Breast epithelium (tissue), 4 donors: ENCODE measurements around the gene ATG10. TPM values are rescaled to one million over a fixed set of nuclear protein-coding genes. Genes with fewer than 3 reads are reported as not detected.
A peak's percentile ranks its signal among the peaks of the same experiment; 100 is the strongest.
"Not testable (repeated sequence)": the region's sequence is repeated elsewhere in the genome, so short reads cannot be mapped to it uniquely, and the experiment has no call there.

ENCODE experiments used
- DNase-seq, 2 donors: peaks; one replicate each; pipeline ENCODE4 v3.0.0-alpha.2; 2019; ENCODE audit warnings: low spot score in 2 of 2
- H3K27ac ChIP-seq, 2 donors: fragments of 200-600 bp; sonication (generic) in 1 of 2; one replicate each; pipeline ENCODE4 v1.5.1; 2016 to 2019; ENCODE audit warnings: mild to moderate bottlenecking in 1 of 2
- H3K27me3 ChIP-seq, 2 donors: fragments of 200-600 bp; sonication (generic) in 1 of 2; one replicate each; pipeline versions ENCODE4 v1.5.1 to v1.6.0; 2017 to 2019; ENCODE audit warnings: control low read depth in 1 of 2, mild to moderate bottlenecking in 1 of 2
- H3K36me3 ChIP-seq: fragments of 200-600 bp; one replicate; pipeline ENCODE4 v1.5.1; 2019
- H3K4me1 ChIP-seq, 2 donors: fragments of 200-600 bp; sonication (generic); one replicate each; pipeline ENCODE4 v1.5.1; 2016 to 2019; ENCODE audit warnings: control low read depth in 1 of 2
- H3K4me3 ChIP-seq, 3 donors: fragments of 200-600 bp; sonication (generic); 1 replicate in 2 of 3; 2 replicates in 1 of 3; pipeline ENCODE4 v1.5.1; 2016 to 2019; ENCODE audit warnings: mild to moderate bottlenecking in 3 of 3, moderate library complexity in 2 of 3
- H3K9me3 ChIP-seq, 2 donors: fragments of 200-600 bp; sonication (generic) in 1 of 2; one replicate each; pipeline ENCODE4 v1.5.1; 2016 to 2019; ENCODE audit warnings: control low read depth in 1 of 2
- CTCF ChIP-seq, 3 donors: fragments of 450-650 bp; IDR thresholded peaks; one replicate each; pipeline ENCODE4 v1.5.1; 2016 to 2017; ENCODE audit warnings: antibody characterized with exemption in 3 of 3, mild to moderate bottlenecking in 3 of 3, moderate library complexity in 3 of 3
- POLR2A ChIP-seq: fragments of 450-650 bp; IDR thresholded peaks from one replicate; pipeline ENCODE4 v1.6.1; 2016; ENCODE audit warnings: antibody characterized with exemption, mild to moderate bottlenecking, moderate library complexity
- POLR2AphosphoS5 ChIP-seq, 3 donors: sonication (generic); formaldehyde crosslinking; IDR thresholded peaks; one replicate each; pipeline ENCODE4 v1.6.1; 2017; ENCODE audit warnings: antibody characterized with exemption in 3 of 3
- intact Hi-C: fragments of 100-400 bp; cut with DNase I; formaldehyde crosslinking; loops from one replicate; pipeline ENCODE4 v1.15.1; 2023; ENCODE audit warnings: low total_unique reads
- total RNA-seq, 3 donors: library from RNA; depleted of rRNA; stranded (reverse); fragments of >200 nt; gene quantifications; one replicate each; pipeline ENCODE4 v1.1.0, GENCODE V29; 2016

The ATG10 gene
- total RNA-seq, 3 donors from 2014 or later: 5.2 to 9.2 (median 6.6) TPM

- Histone ChIP-seq H3K27me3 (no peaks in the 10 kb centered on the region), H3K9me3 (no peaks in the 10 kb centered on the region), H3K4me3 (no peak overlapping the region), H3K4me1 (no peaks in the 10 kb centered on the region), H3K36me3 (no peaks in the 10 kb centered on the region), H3K27ac (no peak overlapping the region)
- TF ChIP-seq POLR2A (no peak), POLR2AphosphoS5 (IDR thresholded peaks at IDR 0.05) (no peak), CTCF (IDR thresholded peaks at IDR 0.05) (no peak)
- DNase-seq: no peak
- intact Hi-C loops: no loop called here
Observed at GRCh38 chr5:82105457-82105856, 133.6 kb downstream of the ATG10 start.

GRCh38 chr5:82106207-82106606, 134.4 kb downstream of the ATG10 start:
- H3K4me3 ChIP-seq: no peak overlapping the region
- no peak for TF ChIP-seq POLR2AphosphoS5 (IDR thresholded peaks at IDR 0.05)
- TF ChIP-seq CTCF (IDR thresholded peaks at IDR 0.05): no peak
- TF ChIP-seq POLR2A: no peak
- peak overlapping the region in 1 of 2 donors; percentile 35 for H3K27ac ChIP-seq
- H3K36me3 ChIP-seq: no peaks in the 10 kb centered on the region
- intact Hi-C loops: no loop called here
- DNase-seq: no peak
- H3K9me3 ChIP-seq: no peaks in the 10 kb centered on the region
- H3K27me3 ChIP-seq: no peaks in the 10 kb centered on the region
- H3K4me1 ChIP-seq: no peaks in the 10 kb centered on the region

GRCh38 chr5:82106756-82107155, 134.9 kb downstream of the ATG10 start:
- intact Hi-C loops: no loop called here
- Histone ChIP-seq H3K36me3 (no peaks in the 10 kb centered on the region), H3K27me3 (no peaks in the 10 kb centered on the region), H3K9me3 (no peaks in the 10 kb centered on the region), H3K4me1 (no peaks in the 10 kb centered on the region), H3K4me3 (no peak overlapping the region), H3K27ac (peak overlapping the region in 1 of 2 donors; percentile 35)
- DNase-seq: no peak
- no peak for TF ChIP-seq POLR2A
- no peak for TF ChIP-seq POLR2AphosphoS5 (IDR thresholded peaks at IDR 0.05)
- no peak for TF ChIP-seq CTCF (IDR thresholded peaks at IDR 0.05)

- Histone ChIP-seq H3K27me3 (no peaks in the 10 kb centered on the region), H3K36me3 (no peaks in the 10 kb centered on the region), H3K4me1 (no peaks in the 10 kb centered on the region), H3K27ac (no peak overlapping the region), H3K9me3 (no peaks in the 10 kb centered on the region), H3K4me3 (no peak overlapping the region)
- intact Hi-C loops: no loop called here
- TF ChIP-seq CTCF (IDR thresholded peaks at IDR 0.05) (peak in 1 of 3 donors; percentile 10), POLR2AphosphoS5 (IDR thresholded peaks at IDR 0.05) (no peak)
- no peak for DNase-seq
Observed at GRCh38 chr5:82107267-82107666, 135.4 kb downstream of the ATG10 start.

- H3K36me3 ChIP-seq: no peaks in the 10 kb centered on the region
- no peaks in the 10 kb centered on the region for H3K4me1 ChIP-seq
- H3K27me3 ChIP-seq: no peaks in the 10 kb centered on the region
- H3K4me3 ChIP-seq: no peak overlapping the region
- no peaks in the 10 kb centered on the region for H3K9me3 ChIP-seq
- intact Hi-C loops: no loop called here
- no peak for TF ChIP-seq POLR2A
- no peak for TF ChIP-seq CTCF (IDR thresholded peaks at IDR 0.05)
- TF ChIP-seq POLR2AphosphoS5 (IDR thresholded peaks at IDR 0.05): no peak
- H3K27ac ChIP-seq: no peak overlapping the region
- no peak for DNase-seq
Observed at GRCh38 chr5:82109013-82109412, 137.2 kb downstream of the ATG10 start.

GRCh38 chr5:82109915-82110314, 138.1 kb downstream of the ATG10 start:
- H3K36me3 ChIP-seq, H3K27me3 ChIP-seq, H3K27ac ChIP-seq, DNase-seq, H3K4me1 ChIP-seq, H3K9me3 ChIP-seq, intact Hi-C loops, H3K4me3 ChIP-seq: not testable (repeated sequence)
